Measurements from ENCODE around the gene SLC6A13. TPM values are rescaled to one million over a fixed set of nuclear protein-coding genes. Genes with fewer than 3 reads are reported as not detected.

The SLC6A13 gene
- total and polyA plus RNA-seq, 2 donors (not counting 3 experiments of a cell fraction or from before 2014, with no cell fraction given): 0.14 TPM; not detected in 1

DNA sequence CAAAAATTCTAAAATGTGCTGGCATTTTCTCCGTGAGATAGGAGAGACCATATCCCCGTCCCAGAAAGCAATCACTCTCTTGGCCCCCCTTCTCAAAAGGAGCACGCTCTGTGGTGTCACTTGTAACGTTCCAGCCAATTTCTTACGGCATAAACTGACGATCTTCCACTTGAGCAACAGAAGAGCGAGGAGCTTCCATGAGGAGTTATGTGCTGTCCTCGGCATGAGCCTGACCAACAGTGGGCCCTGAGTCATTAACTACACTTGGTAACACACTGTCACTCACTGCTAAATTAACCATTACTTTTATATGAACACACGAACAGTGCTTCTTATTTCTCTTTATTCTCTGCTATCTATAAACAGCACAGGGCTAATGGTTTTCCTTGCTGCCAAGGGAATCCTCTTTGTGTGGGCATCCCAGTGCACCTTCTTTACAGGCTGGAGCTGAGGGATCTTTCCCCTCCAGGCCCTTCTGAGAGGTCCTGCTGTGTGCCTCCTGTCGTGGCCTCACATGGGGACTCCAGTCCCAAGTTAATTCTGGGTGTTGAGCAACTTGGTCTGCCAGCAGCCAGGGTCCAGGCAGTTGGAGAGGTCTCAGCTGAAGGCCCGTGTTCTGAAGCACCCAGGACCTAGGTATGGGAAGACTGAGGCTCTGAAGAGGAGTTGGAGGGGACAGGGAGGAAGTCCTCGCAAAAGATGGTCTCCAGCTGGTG is 9.4 kb downstream of the SLC6A13 start:
- intact Hi-C loops (cut with micrococcal nuclease) (no loop called here), dilution Hi-C loops (cut with MboI; ENCODE audit: extremely low pct_ligation_motif_present, low sequenced_read_pairs) (no loop called here)
- FAIRE-seq (no peak), DNase-seq (ENCODE audit: low read depth, low spot score) (no peak)
- CTCF ChIA-PET: no interaction called here
- Histone ChIP-seq H3K4me2 (ENCODE audit: insufficient read depth, low read length) (no peak overlapping the region), H3K27me3 (ENCODE audit: control insufficient read depth in 2 of 2, insufficient read depth in 2 of 2, low read length in 2 of 2) (peaks cover under 1 to 6% of the 10 kb centered on the region in 2 experiments), H3K4me1 (ENCODE audit: control insufficient read depth, extremely low read depth, insufficient read depth, low read length) (no peaks in the 10 kb centered on the region), H3K36me3 (ENCODE audit: control insufficient read depth in 2 of 2, extremely low read depth in 1 of 2, insufficient read depth in 2 of 2, low read length in 2 of 2) (no peaks in the 10 kb centered on the region), H3K79me2 (ENCODE audit: control insufficient read depth, insufficient read depth, low read length) (no peaks in the 10 kb centered on the region), H3K27ac (ENCODE audit: insufficient read depth, low read depth, low read length) (no peak overlapping the region), H3K9me1 (replicated peaks; ENCODE audit: control insufficient read depth, extremely low read depth, insufficient read depth, low read length) (no peaks in the 10 kb centered on the region), H3K4me3 (replicated peaks in 1 of 3; ENCODE audit: insufficient read depth in 1 of 3, low read depth in 1 of 3, low read length in 3 of 3) (no peak overlapping the region), H3K9ac (replicated peaks; ENCODE audit: extremely low read depth, insufficient read depth, low read length) (no peak overlapping the region), H4K20me1 (replicated peaks; ENCODE audit: control insufficient read depth, extremely low read depth, insufficient read depth, low read length) (no peaks in the 10 kb centered on the region), H2AFZ (ENCODE audit: low read depth, low read length) (no peak overlapping the region), H3K9me3 (replicated peaks; ENCODE audit: control insufficient read depth, insufficient read depth, low read length) (no peaks in the 10 kb centered on the region)
- TF ChIP-seq EZH2 (IDR thresholded peaks at IDR 0.05; ENCODE audit: borderline replicate concordance, low read depth, low read length, severe bottlenecking): no peak
- TF ChIP-seq, protein P1, sequence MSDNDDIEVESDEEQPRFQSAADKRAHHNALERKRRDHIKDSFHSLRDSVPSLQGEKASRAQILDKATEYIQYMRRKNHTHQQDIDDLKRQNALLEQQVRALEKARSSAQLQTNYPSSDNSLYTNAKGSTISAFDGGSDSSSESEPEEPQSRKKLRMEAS (IDR thresholded peaks at IDR 0.05; ENCODE audit: insufficient read depth, insufficient read length): no peak
- TF ChIP-seq FOS (IDR thresholded peaks at IDR 0.05; ENCODE audit: borderline replicate concordance, insufficient read depth, low read length): no peak
- no peak for TF ChIP-seq GATA2 (IDR thresholded peaks at IDR 0.05; ENCODE audit: insufficient read depth, insufficient read length, low read depth, low read length)
- no peak for TF ChIP-seq JUN (IDR thresholded peaks at IDR 0.05; ENCODE audit: borderline replicate concordance, insufficient read depth, insufficient read length, low read depth)
- TF ChIP-seq POLR2A (IDR thresholded peaks at IDR 0.05; ENCODE audit: low read depth, low read length): no peak
- TF ChIP-seq, protein P2, sequence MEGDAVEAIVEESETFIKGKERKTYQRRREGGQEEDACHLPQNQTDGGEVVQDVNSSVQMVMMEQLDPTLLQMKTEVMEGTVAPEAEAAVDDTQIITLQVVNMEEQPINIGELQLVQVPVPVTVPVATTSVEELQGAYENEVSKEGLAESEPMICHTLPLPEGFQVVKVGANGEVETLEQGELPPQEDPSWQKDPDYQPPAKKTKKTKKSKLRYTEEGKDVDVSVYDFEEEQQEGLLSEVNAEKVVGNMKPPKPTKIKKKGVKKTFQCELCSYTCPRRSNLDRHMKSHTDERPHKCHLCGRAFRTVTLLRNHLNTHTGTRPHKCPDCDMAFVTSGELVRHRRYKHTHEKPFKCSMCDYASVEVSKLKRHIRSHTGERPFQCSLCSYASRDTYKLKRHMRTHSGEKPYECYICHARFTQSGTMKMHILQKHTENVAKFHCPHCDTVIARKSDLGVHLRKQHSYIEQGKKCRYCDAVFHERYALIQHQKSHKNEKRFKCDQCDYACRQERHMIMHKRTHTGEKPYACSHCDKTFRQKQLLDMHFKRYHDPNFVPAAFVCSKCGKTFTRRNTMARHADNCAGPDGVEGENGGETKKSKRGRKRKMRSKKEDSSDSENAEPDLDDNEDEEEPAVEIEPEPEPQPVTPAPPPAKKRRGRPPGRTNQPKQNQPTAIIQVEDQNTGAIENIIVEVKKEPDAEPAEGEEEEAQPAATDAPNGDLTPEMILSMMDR (IDR thresholded peaks at IDR 0.05; ENCODE audit: extremely low read depth in 1 of 2, insufficient read depth in 1 of 2, low read depth in 1 of 2, low read length in 2 of 2): no peak
- no peak for TF ChIP-seq POLR2AphosphoS5 (IDR thresholded peaks at IDR 0.05; ENCODE audit: insufficient read depth, low read depth, low read length)
- TF ChIP-seq MYC (IDR thresholded peaks at IDR 0.05; ENCODE audit: low read depth, low read length): no peak
- POLR2A ChIA-PET: no interaction called here
- BruUV-seq (replicated peaks): no TSS peak

Measured in endothelial cell of umbilical vein (primary cell).